CD4-positive, alpha-beta T cell treated with Interleukin-4 for 4 hours (primary cell): ENCODE data around the gene RBM44.
"Not testable (repeated sequence)": the region's sequence is repeated elsewhere in the genome, so short reads cannot be mapped to it uniquely, and the experiment has no call there.

Source experiments
- DNase-seq: peaks from one replicate; pipeline ENCODE4 v3.0.0-alpha.2; 2020

Gene RBM44

DNA sequence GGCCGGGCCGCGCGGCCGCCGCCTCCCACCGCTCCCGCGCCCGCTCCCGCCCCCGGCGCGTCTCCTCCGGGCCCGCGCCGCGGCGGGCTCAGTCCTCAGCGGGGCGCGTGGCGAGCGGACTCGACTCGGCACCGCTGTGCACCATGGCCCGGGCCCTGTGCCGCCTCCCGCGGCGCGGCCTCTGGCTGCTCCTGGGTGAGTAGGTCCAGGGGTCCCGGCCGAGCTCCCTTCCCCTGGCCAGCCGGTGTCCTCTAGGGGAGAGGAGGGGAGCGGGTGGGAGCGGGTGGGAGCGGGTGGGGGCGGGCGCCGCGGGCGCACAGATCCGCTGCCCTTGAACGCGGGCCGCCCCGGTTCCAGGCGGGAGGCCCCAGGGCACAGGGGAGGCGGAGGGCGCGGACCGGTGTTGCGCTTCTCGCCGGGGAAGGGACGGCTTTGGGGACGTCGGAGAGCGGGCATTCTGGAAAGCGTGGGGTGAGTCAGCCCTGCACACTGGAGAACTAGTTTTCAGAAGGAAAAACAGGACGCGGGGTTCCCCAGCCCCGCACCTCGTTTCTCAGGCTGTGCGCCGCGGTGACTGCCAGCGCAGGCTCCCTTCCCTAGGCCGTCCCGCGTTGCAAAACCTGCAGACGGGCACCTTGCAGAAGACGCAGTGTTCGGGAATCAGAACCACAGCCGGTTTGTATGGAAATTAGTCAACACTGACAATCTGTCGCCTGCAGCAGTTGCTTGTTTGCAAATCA is 61.1 kb downstream of the RBM44 start, which contains the start of gene RAMP1:
Gene RAMP1, plus strand, starts transcription at position 91 of the 740 bp plus-strand sequence. Its CDS starts 53 bp downstream, at position 144.
- DNase-seq, result no peak

DNA sequence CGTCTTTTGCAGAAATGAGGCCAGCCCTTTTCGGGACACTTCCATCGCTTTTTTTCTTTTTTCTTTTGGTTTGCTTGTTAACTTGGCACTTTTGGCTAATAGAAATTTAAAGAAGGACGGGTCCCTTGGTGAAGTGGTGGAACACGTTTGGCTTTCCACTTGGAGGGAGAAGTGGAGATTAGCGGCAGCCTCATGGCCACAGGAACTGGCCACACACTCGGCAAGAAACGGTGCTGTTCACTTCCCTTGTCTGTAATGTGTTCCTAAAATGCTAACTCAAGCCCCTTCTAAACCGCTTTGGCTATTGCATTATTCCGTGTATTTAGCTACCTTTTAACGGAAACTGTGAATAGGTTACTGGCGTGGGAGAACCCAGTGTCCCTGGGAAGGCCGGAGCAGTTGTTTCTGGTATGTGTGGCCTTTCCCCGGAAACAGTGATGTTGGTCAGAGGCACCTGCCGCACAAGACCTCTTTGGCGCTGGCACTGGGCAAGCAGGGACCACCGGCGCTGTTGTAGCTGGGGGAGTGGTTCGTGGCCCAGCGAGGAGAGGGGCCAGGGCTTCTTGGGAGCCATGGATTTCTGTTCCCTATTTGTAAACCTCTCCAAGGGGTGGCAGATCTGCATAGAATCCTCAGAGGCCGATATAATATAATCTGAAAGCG is 61.8 kb downstream of the RBM44 start:
- DNase-seq, result no peak

DNA sequence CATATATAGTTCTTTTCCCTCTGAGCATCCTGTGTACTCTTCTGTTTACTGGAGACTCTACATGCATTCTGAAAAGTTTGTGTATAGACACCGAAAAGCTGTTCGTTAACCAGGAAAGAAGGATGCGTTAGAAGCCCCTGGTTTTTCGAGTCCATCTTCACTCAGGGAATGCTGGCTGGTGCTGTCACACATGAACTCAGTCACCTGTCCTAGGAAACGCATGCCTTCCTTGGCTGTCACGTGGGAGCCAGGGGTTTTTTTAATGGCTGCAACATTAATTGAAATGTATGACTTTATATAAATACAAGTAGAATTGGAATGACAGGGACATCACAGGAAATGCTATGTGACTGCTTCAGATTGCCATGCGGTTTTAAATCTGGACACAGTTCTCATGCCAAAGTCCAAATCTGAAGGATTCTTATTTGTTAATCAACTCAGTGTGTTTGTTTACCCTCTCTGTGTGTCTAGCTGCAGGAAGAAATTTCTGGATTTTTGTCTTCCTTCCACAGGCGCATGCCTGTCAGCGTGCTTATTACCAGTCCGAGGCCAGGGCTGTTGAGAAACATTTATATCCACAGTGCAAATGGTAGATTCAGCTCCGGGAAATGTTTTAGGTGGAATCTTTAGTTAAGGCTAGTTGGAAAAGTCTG is 63.4 kb downstream of the RBM44 start:
- DNase-seq, result no peak

DNA sequence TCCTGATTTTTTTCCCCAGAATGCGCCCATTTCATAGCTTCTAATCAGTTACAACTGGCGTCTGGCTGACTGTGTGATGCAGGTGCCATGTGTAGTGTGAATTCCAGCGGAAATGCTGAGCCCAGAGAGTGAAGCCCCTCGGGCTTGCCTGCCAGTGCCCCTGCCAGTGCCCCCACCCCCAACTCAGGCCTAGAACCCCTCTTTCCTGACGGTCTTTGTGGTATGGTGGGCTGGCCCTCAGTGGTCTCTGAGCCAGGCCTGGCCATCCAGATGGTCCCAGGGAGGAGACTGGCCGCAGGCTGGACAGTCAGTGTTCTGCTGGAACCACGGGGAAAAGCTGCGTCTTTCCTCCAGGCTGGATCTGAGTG is 63.9 kb downstream of the RBM44 start:
- DNase-seq, result no peak

DNA sequence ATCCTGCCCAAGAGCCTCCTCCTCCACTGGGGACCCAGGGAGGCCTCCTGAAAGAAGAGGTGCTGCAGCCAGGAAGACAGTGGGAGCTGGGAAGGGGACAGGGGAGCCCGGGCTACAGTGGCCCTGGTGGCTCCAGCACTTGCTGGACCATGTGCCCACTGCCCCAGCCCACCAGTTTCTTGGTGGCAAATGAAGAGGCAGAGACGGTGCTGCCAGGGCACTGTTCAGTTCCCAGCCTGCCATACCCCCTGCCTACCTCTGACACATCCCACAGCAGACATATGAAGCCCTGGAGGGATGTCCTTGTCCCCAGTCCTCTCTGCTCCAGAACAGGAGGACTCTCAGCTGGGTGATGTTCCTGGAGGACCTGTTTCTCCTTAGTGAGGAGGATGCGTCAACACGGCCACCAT is 64.5 kb downstream of the RBM44 start:
- no peak for DNase-seq

DNA sequence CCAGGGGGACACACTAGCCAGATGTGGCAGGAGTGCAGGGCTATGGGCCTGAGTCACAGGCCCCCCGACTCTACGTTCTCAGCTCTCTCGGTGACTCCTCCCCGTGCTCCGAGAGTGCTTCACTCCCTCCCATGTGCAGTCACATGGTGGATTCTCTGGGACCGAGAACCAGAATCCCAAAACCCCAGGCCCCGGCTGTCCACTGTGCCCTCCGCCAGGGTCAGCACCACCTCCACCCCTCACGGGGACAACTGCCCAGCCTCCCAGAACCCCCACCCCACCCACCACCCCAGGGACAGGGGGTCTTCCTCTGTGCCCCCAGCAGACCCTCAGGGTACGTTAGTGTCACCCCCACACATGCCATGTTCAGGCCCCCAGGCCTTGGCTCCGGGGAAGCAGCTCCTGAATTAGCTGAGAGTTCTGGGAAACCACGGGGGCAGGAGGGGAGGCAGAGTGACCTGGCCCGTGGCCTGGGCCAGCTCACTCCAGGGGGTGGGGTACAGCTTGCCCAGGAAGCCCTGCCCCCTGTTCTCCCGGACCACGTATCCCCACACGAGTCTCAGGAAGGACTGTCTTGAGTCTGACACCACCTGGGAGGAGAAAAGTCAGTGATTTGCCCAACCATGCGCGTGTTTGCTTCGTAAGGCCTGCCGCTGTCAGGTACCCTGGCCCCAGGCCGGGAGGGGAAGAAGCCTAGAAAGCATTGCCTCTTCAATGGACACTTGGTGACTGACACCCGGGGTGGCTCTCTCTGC is 65.3 kb downstream of the RBM44 start:
- DNase-seq, result no peak

DNA sequence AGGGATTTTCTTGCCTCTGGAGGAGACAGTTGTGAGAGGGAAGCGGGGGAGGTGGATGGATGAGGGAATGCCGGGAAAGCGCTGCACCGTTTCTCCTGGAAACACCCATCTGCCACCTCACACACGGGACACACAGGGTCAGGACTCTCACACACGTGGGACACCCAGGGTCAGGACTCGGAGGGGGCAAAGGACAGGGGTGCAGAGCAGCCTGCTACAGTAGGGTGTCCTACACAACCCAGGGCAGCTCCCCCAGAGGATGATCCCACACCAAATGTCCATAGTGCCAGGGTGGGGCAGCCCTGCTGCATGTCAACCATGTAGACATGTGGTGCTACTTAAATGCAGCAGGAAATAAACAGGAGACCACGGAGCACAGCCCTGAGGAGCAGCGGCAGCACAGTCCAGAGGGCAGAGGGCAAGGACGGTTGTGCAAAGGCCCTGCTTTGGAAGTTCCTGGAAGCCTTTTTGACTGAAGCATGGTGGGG is 65.9 kb downstream of the RBM44 start:
- no peak for DNase-seq

DNA sequence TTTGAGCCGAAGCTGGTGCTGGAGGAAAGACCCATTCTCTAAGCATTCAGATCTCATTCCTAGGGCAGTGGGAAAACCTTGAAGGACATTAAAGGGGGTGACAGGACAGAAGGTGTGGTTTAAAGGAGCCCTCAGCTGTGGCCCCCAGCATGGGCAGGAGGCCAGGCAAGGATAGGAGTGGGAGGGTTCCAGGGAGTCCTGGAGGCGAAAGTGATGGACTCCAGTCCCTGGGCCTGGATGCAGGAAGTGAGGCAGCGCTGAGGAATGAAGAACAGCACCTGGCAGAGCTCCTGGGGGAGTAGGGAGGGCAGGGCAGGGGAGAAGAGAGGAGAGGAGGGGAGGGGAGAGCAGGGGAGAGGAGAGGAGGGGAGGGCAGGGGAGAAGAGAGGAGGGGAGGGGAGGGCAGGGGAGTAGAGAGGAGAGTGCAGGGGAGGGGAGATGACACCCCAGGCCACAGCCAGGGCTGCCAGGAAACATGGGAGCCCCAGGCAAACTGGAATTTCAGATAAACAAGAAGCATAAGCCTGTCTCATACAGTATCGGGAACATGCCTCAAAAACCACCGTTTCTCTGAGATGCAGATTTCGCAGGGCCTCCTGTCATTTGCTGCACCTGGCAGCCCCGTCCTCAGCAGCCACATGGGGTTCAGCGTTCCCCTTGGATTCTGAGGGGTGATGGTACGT is 66.5 kb downstream of the RBM44 start:
- DNase-seq, result no peak

DNA sequence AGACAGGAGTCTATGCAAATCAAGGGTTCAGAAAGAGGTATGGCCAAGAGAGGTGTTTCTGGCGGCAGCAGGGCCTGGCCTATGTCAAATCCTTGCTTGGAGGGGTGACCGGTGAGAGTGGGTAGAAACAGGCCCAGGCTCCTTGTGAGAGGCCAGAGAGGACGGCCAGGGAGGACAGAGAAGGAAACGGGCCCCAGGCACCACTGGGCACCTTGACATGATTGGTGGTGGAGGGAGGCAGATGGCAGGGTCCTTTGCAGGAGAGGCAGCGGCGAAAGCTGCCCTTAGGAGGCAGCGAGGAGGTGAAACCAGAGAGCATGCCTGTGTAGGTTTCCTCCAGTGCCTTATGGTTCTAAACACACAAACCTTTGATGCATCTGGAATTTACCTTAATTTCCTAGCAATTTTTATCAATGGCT is 67.1 kb downstream of the RBM44 start:
- DNase-seq, result no peak

DNA sequence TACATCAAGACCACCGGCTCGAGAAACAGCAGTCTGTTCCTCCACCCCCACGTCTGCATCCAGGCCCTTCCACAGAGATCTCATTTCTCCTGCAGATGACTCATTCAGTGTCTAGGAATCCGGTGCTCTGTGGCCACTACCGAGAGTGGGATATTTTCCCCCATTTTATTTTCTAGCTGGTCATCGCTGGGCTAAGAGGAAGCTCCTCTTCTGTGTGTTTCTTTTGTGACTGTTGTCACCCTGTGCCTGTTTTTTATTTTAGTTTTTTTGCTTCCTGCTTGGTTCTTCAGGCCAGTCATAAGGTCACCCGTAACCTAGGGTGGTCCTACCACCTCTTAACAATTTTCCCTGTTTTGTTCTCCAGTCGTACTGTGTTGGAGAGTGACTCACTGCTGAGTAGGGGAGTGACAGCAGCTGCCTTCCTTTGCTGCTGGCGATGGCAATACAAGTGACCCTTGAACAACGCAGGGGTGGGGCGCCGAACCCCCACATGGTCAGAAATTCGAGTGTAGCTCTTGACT is 67.6 kb downstream of the RBM44 start:
- DNase-seq, result no peak

DNA sequence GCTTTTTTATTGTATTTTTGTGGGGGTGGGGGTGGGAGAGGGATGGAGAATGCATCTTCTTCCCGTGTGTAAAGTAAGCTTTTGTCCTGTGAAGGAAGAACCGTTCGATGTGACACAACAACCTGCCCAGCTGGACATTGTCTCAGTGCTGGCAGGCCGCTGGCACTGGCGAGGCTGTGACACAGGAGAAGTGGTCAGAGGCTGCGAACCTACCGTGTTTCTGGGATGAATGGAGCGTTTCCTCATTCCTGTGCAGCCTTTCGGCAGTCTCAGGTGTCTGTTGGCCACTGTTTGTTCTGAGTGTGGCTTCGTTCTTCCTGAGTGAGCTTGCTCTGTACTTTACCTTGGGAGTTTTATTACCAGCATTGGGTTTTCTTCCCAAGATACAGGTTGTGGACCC is 68.9 kb downstream of the RBM44 start:
- no peak for DNase-seq

DNA sequence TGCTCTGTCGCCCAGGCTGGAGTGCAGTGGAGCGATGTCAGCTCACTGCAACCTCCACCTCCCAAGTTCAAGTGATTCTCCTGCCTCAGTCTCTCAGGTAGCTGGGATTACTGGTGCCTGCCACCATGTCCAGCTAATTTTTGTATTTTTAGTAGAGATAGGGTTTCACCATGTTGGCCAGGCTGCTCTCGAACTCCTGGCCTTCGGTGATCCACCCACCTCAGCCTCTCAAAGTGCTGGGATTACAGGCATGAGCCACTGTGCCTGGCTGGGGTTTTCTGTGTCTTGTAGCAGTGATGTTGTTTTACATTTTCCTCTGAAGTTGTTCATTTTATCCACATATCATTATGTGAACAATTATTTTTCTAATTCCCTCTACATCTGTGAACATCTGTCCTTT is 69.5 kb downstream of the RBM44 start:
- not testable (repeated sequence) for DNase-seq

DNA sequence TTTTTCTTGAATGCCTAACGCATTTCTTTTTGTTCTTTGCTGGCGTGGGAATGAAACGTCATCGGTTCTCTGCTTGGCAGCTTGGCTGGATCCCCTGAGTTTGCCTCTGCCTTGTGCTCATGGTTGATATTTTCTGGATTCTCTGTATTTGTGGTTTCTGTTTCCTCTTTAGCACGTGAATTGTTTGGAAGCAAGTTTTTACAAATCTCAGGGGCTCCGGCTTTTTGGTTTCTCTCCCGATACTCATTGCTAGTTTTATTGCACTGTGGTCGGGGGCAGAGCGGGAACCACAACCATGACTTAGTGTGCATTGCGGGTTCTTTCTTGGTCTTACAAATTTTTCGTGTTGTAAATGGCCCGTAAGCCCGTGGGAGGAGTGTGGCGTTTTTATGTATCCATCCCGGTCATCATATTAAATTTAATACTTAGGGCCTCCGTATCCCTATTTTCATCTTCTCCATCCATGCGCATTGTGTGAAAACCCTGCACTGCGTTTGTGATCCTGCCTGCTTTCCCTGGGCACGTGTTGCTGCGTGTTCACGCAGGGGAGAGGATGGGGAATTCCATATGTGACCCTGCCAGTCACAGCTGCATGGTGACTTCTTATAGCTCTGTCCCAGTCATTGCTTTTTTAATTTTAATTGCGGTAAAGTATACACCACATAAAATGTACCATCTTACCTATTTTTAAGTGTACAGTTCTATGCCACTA is 70.2 kb downstream of the RBM44 start:
- no peak for DNase-seq

DNA sequence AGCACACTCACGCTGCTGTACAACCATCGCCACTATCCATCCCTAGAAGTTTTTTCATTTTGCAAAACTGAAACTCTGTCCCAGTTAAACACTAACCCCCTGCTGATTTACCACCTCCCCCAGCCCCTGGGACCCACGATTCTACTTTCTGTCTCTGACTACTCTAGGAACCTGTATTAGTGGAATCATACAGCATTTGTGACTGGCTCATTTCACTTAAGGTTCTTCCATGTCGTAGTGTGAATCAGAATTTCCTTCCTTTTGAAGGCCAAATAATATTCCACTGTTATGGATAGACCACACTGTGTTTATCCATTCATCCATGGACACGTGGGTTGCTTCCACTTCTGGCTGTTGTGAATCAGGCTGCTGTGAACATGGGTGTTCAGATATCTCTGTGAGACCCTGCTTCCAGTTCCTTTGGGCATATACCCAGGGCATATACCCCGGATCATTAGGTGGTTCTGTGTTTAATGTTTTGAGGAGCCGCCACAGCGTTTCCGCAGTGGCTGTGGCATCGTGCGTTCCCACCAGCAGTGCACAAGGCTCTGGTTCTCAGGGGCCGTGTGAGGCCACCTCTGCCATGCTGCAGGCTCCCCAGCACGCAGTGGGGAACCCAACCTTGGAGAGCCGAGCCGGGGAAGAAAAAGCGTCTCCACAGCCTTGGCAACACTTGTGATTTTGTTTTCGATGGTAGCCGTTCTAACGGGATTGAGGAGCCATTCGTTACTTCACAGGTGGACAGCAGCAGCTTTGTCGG is 70.9 kb downstream of the RBM44 start:
- no peak for DNase-seq

DNA sequence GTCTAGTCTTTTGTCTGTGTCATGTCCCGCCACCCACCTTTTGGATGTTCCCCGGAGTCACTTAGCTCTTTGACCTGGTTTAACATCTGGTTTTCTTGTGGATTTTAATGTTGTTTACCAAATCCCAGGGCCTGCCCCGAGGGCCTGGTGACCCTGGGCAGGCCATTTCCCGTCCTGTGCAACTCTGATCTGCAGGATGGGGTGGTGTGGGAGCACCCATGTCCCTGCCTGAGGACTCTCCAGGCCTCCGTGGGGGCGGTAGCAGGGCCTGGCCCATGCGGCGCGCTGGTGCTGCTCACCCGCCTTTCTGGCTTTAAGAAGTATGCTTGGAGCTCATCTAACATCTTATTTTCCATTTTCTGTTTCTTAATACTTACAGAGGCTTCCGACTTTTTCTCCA is 71.5 kb downstream of the RBM44 start:
- no peak for DNase-seq

DNA sequence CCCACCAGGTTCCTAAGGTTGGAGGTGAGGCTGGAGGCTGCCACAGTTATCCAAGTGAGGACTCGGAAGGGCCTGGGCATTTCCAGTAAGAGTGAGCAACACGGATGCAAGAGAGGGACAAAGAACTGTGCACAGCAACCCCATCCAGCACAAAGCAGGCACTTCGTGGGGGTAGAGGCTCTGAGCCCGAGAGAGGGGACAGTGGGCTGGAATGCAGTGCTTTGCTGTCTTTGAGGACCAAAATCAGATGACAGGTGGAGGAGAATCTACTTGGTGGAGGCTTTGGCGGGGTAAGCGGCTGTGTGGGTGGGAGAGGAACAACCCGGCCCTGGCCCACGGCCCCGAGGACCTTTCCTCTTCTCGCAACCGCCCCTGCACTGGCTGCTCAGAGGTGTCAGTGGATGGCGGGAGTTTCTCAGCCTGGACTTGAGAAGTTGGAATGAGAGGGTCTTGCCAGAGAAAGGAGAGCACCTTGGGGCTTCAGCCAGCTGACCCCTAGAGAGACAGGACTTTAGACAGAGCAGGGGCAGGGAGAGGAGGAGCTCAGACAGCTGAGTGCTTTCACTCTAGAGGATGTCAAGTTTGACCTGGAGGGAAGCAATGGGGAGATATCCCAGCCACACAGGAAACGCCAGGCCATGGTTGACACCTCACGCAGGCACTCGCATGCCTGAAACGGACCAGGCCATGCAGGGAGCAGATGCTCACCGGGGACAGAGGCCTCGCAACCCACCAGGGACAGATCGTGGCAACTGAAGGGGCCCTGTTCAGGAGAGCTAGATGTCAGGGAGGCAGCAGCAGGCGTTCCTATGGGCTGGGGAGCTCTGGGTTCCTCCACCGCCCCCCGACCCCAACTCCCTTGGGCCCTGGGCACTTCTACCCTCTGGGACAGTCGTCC is 72.4 kb downstream of the RBM44 start:
- DNase-seq, result no peak

DNA sequence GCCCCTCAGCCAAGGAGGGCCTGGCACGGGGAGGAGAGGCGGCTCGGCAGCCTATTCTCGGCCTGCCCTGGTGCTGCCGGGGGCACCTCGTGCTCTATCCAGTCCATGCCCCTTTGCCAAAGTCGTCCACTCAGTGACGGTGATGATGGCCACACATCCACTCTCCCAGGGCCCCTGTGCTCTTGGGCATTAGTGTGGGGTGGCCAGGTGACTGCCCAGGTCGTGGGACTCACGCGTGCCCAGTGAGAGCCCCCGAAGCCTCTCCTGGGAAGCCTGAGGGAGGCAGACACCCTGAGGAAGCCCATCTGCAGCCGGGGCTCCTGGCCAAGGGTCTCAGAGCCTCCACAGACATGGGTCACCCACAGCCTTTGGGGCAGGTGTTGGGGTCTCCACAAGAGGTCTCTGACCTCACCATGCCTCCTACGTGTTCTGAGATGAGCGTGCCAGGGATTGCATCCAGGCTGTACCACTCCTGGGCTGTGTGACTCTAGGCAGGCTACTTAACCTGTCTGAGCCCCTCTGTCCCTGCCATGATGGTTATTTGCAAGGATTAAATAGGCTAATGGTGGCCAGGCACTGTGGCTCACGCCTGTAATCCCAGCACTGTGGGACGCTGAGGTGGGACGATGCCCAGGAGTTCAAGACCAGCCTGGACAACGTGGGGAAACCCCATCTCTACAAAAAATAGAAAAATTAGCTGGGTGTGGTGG is 73.8 kb downstream of the RBM44 start:
- DNase-seq, result no peak

DNA sequence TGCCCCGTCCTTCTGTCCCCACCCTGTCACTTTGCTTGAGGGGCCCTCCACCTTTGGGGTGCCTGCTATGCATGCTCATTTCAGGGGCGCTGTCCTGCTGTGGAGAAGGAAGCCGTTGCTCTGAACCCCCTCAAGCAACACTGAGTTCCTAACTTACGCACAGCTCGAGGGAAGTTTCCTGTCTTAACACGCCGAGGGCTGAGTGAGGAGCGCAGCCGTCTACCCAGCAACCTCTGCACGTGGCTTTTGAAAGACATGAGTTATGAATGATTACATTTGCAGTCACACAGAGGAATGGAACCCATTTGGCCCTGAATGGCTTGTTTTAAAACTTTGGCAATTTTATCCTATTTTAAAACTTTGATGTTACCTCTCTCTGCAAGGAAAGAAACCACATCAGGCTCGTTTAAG is 74.8 kb downstream of the RBM44 start:
- no peak for DNase-seq

DNA sequence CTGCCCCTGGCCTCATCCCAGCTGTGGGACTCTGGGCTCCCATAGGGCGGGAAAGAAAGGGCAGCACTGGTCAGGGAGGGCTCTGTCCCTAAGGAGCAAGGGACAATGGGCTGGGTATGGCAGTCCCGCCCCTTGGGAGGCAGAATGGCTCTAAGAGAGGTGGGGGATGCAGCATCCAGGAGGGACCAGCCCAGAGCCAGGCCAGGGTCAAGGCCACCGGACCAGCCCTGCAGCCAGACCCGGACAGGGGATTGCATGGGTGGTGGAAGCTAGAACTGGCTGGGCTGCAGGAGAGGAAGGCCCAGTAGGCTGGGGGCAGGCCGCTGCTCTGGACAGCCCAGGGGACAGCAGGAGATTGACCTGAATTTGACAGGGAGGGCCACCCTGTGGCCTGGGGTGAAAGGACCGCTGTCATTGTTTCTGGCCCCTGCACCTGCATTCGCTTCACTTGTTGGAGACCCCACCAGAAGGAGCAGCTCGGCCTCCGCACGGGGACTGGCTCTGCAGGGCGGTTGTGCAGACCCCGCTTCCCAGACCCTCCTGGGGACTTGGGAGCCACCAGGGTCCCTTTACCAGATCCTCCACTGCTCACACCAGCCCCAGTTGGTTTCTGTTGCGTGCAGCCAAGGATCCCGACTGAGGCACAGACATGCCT is 75.4 kb downstream of the RBM44 start:
- DNase-seq, result no peak
